ENCODE results near the gene PINLYP. TPM values are rescaled to one million over a fixed set of nuclear protein-coding genes. Genes with fewer than 3 reads are reported as not detected.

PINLYP gene
- total RNA-seq, 1 experiment from 2014 or later, result 6.4 TPM

DNA sequence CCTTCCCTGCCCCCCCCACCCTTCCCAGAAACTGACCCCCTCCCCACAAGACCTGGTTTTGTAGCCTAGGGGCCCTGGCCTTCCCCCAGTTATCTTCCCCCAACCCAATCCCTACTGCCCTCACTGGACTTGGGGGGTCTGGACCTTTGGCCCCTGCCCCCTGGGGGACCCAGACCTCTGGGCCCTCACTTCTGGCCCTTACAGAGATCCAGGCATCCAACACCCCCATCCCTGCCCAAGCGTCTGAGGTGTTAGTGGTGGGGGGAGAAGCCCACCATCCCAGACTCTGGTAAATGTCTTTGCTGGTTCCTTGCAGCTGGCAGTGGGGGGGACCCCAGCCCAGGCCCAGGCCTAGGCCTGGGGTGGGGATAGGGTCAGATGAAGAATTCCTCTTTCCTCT is 47.4 kb downstream of the PINLYP start (continued):
- no peak for TF ChIP-seq RELA (CRISPR knock-in tag; IDR thresholded peaks at IDR 0.05; ENCODE audit: borderline replicate concordance)
- no peak for TF ChIP-seq NR2C2 (CRISPR knock-in tag; IDR thresholded peaks at IDR 0.05)

DNA sequence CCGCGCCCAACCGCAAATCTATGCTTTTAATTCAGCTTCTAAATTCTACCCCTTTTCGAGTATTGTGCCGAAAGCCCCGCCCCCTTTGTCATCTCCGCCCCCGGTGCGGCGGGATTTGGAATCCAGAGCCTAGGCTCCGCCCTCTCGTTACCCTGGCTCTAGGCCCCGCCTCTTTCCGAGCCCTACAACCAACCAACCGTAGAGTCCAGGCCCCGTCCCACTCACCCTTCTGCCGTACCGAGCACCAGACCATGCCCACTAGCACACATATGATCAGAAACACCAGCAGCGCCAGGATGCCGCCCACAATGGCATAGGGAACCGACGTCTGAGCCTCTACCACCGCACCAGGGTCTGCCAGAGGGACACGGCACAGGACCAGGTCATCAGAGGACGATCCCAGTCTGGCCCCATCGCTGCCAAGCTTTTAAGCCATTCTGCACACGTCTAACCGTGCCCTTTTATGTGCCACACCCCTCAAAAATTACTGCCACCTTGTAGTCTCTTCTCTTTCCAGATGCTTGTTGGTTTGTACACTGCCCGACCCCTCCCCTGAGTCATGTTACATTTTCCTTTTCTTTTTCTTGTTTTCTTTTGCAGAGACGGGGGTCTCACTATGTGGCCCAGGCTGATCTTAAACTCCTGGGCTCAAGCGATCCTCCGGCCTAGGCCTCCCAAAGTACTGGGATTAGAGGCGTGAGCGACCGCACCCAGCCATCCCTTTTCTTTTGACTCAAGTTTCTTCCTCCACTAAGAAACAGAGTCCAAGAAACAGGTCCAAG is 48.5 kb downstream of the PINLYP start:
- Mint-ChIP-seq H3K27me3 (ENCODE audit: low read depth) (peaks cover 31% of the 10 kb centered on the region), H3K4me3 (no peak overlapping the region), H3K27ac (peak overlapping the region; percentile 97), H3K36me3 (no peaks in the 10 kb centered on the region), H3K4me1 (peaks cover 27% of the 10 kb centered on the region), H3K9me3 (no peaks in the 10 kb centered on the region)
- ChIA-PET CTCF (interaction anchor here (0.9 to 3.6 kb wide), 4 partner anchors 28 to 89 kb away, joined by 3 to 18 read pairs (median 4); partner anchors contain the start of genes IRGQ, PLAUR and ZNF576), POLR2A (no interaction called here)
- peak; percentile 88 for DNase-seq (ENCODE audit: low spot score)
- peak; percentile 16 for ATAC-seq
- TF ChIP-seq TP53 (CRISPR knock-in tag; IDR thresholded peaks at IDR 0.05), result no peak
- TF ChIP-seq, protein P1, sequence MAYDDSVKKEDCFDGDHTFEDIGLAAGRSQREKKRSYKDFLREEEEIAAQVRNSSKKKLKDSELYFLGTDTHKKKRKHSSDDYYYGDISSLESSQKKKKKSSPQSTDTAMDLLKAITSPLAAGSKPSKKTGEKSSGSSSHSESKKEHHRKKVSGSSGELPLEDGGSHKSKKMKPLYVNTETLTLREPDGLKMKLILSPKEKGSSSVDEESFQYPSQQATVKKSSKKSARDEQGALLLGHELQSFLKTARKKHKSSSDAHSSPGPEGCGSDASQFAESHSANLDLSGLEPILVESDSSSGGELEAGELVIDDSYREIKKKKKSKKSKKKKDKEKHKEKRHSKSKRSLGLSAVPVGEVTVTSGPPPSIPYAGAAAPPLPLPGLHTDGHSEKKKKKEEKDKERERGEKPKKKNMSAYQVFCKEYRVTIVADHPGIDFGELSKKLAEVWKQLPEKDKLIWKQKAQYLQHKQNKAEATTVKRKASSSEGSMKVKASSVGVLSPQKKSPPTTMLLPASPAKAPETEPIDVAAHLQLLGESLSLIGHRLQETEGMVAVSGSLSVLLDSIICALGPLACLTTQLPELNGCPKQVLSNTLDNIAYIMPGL (CRISPR knock-in tag; IDR thresholded peaks at IDR 0.05), result no peak
- TF ChIP-seq CREB1 (CRISPR knock-in tag; IDR thresholded peaks at IDR 0.05), result peak; percentile 15; the same call in 1 of the 2 replicates

DNA sequence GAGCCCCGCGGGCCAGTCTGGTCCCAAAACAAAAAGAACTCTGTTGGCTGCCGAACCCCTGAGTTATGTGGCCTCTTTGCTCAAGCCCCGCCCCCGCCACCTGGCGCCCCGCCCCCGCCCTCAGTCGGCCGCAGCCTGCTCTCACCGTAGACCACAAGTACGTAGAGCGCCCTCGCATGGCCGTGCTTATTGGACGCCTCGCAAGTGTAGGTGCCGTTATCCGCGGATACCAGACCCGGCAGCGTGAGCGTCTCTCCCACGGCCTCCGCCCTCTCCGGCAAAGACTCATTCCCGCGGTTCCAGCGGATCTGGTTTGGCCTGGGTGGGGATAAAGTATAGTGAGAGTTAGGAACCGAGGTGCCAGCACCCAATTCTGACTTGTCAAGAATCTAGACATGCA is 49.3 kb downstream of the PINLYP start:
- ATAC-seq (peak; percentile 82), DNase-seq (ENCODE audit: low spot score) (peak; percentile 98)
- H3K27me3 Mint-ChIP-seq (ENCODE audit: low read depth), result peaks cover 34% of the 10 kb centered on the region
- peaks cover 26% of the 10 kb centered on the region for H3K4me1 Mint-ChIP-seq
- ChIA-PET CTCF (interaction anchor here (1.6 to 3.6 kb wide), 4 partner anchors 28 to 90 kb away, joined by 5 to 18 read pairs (median 6); no protein-coding TSS in a partner anchor), POLR2A (no interaction called here)
- no peaks in the 10 kb centered on the region for H3K36me3 Mint-ChIP-seq
- H3K27ac Mint-ChIP-seq, result peak overlapping the region; percentile 97
- peak overlapping the region; percentile 47 for H3K4me3 Mint-ChIP-seq
- TF ChIP-seq, protein P2, sequence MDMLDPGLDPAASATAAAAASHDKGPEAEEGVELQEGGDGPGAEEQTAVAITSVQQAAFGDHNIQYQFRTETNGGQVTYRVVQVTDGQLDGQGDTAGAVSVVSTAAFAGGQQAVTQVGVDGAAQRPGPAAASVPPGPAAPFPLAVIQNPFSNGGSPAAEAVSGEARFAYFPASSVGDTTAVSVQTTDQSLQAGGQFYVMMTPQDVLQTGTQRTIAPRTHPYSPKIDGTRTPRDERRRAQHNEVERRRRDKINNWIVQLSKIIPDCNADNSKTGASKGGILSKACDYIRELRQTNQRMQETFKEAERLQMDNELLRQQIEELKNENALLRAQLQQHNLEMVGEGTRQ (CRISPR knock-in tag; IDR thresholded peaks at IDR 0.05), result no peak
- TF ChIP-seq, protein P3, sequence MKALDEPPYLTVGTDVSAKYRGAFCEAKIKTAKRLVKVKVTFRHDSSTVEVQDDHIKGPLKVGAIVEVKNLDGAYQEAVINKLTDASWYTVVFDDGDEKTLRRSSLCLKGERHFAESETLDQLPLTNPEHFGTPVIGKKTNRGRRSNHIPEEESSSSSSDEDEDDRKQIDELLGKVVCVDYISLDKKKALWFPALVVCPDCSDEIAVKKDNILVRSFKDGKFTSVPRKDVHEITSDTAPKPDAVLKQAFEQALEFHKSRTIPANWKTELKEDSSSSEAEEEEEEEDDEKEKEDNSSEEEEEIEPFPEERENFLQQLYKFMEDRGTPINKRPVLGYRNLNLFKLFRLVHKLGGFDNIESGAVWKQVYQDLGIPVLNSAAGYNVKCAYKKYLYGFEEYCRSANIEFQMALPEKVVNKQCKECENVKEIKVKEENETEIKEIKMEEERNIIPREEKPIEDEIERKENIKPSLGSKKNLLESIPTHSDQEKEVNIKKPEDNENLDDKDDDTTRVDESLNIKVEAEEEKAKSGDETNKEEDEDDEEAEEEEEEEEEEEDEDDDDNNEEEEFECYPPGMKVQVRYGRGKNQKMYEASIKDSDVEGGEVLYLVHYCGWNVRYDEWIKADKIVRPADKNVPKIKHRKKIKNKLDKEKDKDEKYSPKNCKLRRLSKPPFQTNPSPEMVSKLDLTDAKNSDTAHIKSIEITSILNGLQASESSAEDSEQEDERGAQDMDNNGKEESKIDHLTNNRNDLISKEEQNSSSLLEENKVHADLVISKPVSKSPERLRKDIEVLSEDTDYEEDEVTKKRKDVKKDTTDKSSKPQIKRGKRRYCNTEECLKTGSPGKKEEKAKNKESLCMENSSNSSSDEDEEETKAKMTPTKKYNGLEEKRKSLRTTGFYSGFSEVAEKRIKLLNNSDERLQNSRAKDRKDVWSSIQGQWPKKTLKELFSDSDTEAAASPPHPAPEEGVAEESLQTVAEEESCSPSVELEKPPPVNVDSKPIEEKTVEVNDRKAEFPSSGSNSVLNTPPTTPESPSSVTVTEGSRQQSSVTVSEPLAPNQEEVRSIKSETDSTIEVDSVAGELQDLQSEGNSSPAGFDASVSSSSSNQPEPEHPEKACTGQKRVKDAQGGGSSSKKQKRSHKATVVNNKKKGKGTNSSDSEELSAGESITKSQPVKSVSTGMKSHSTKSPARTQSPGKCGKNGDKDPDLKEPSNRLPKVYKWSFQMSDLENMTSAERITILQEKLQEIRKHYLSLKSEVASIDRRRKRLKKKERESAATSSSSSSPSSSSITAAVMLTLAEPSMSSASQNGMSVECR (CRISPR knock-in tag; IDR thresholded peaks at IDR 0.05; ENCODE audit: borderline replicate concordance), result no peak
- no peak for TF ChIP-seq JAZF1 (CRISPR knock-in tag; IDR thresholded peaks at IDR 0.05)
- peak; percentile 50; the same call in 1 of the 2 replicates for TF ChIP-seq SP1 (CRISPR knock-in tag; conservative IDR thresholded peaks at IDR 0.05)
- TF ChIP-seq, protein P4, sequence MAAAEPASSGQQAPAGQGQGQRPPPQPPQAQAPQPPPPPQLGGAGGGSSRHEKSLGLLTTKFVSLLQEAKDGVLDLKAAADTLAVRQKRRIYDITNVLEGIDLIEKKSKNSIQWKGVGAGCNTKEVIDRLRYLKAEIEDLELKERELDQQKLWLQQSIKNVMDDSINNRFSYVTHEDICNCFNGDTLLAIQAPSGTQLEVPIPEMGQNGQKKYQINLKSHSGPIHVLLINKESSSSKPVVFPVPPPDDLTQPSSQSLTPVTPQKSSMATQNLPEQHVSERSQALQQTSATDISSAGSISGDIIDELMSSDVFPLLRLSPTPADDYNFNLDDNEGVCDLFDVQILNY (CRISPR knock-in tag; IDR thresholded peaks at IDR 0.05), result no peak
- 0 out of 2 replicates have a peak, but pooled peaks have one; percentile 69 for TF ChIP-seq EMX1 (CRISPR knock-in tag; IDR thresholded peaks at IDR 0.05)
- H3K9me3 Mint-ChIP-seq, result no peaks in the 10 kb centered on the region

Measured in WTC11 (cell line).